Esophagus squamous epithelium (tissue), 4 donors: Measurements from ENCODE around the gene EPGN.

ENCODE experiments used
- POLR2A ChIP-seq, 4 donors: fragments of 450-650 bp; IDR thresholded peaks; one replicate each; pipeline ENCODE4 v1.6.1; 2017; ENCODE audit warnings: antibody characterized with exemption in 4 of 4, mild to moderate bottlenecking in 4 of 4, moderate library complexity in 3 of 4
- TF ChIP-seq, protein P1 (sequence below), 6 experiments: fragments of 450-650 bp in 4 of 6; fragments of 200-600 bp in 2 of 6; sonication (generic) in 2 of 6; IDR thresholded peaks; one replicate each; pipeline ENCODE4 v1.5.1; 2016 to 2019; ENCODE audit warnings: antibody characterized with exemption in 6 of 6, mild to moderate bottlenecking in 4 of 6, moderate library complexity in 4 of 6

DNA sequence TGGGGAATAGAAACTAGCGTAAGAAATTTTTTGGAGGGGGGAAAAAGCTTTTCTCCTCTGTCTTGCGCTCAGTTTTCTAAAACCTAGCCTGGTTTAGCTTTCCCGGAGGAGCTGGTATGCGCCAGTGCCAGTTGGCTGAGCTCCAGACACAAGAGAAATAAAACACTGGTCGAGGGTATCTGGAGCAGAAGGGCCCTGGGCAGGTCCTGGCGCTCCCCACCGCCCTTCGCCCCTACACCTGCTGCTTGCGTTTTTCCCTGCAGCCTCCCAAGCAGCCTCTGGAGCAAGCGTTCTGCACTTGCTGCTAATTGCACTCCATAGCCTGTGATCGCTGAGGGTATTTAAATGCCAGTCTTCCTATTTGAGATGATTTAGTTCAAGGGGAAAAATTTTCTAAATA lies 57.5 kb downstream of the EPGN start:
- TF ChIP-seq, protein P1, sequence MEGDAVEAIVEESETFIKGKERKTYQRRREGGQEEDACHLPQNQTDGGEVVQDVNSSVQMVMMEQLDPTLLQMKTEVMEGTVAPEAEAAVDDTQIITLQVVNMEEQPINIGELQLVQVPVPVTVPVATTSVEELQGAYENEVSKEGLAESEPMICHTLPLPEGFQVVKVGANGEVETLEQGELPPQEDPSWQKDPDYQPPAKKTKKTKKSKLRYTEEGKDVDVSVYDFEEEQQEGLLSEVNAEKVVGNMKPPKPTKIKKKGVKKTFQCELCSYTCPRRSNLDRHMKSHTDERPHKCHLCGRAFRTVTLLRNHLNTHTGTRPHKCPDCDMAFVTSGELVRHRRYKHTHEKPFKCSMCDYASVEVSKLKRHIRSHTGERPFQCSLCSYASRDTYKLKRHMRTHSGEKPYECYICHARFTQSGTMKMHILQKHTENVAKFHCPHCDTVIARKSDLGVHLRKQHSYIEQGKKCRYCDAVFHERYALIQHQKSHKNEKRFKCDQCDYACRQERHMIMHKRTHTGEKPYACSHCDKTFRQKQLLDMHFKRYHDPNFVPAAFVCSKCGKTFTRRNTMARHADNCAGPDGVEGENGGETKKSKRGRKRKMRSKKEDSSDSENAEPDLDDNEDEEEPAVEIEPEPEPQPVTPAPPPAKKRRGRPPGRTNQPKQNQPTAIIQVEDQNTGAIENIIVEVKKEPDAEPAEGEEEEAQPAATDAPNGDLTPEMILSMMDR (IDR thresholded peaks at IDR 0.05), result no peak
- TF ChIP-seq POLR2A (IDR thresholded peaks at IDR 0.05), result no peak
